DMS153 treated with DMSO at 0.1 percent for 48 hours (cell line): ENCODE measurements around the gene CRYBG2.
A peak's percentile ranks its signal among the peaks of the same experiment; 100 is the strongest.
"Not testable (repeated sequence)": the region's sequence is repeated elsewhere in the genome, so short reads cannot be mapped to it uniquely, and the experiment has no call there.

Experiments
- DNase-seq: peaks from one replicate; lab custom pipeline; 2025; ENCODE audit not compliant: unreplicated experiment; lab: John Stamatoyannopoulos, UW

The CRYBG2 gene

DNA sequence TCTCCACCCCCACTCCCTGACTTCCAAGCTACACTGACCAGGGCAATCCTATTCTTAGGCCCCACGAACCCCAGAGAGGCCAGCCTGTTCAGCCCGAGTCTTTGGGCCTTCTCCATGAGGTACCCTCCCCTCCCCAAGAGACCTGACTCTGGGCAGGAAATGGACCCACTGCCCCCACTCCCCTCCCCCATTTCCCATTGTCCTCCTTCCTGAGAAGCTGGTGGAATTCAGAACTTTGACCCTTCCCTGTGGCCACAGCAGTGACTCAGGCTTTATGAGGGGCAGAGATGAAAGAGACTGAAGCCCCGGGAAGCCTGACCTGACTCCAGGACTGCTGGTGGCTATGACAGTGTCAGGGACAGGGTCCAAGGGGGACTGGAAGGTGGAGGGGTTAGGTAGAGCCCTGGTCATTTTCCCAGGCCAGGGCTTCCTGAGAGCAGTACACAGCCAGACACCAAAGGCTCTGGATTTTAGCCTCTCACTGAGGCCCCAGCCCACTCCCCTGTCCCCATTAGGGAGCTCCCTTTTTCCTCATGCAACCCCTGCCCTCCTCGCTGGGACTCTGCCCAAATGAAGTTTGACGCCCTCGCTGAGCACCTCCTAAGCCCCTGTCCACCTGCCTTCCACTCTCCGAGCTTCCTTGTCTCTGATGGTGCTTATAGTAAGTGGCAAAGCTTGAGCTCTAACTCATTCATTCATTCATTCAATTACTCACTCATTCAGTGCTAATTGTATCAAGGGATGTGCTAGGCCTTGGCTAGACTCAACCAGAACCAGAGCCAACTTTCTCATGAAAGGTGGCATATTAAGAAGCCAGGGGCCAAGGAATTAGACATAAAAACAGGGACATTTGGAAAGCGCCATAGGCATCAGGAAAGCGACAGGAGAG is 3.0 kb downstream of the CRYBG2 start:
- no peak for DNase-seq

DNA sequence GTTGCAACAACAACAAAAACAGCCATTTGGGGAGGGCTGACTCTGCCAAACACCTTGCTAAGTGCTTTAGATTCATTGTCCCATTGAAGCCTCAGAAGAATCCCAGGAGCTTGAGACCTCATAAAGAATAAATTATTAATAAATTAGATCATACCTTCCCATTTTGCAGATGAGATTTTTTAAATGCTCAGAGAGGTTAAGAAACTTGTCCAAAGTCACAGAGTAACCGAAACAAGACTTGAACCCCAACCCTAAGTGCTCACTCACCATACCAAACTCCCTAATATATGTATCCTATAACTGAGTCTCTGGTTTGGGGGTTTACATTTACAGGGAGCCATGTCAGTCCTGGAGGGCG is 3.6 kb downstream of the CRYBG2 start:
- DNase-seq = no peak

DNA sequence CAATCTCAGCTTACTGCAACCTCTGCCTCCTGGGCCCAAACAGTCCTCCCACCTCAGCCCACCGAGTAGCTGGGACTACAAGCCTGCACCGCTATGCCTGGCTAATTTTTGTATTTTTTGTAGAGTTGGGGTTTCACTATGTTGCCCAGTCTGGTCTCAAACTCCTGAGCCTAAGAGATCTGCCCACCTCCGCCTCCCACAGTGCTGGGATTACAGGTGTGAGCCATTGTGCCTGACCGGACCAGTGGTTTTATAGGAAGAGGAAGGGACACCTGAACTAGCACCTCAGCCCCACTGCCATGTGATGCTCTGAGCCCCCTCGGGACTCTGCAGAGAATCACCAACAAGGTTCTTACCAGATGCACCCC is 4.1 kb downstream of the CRYBG2 start:
- no peak for DNase-seq

DNA sequence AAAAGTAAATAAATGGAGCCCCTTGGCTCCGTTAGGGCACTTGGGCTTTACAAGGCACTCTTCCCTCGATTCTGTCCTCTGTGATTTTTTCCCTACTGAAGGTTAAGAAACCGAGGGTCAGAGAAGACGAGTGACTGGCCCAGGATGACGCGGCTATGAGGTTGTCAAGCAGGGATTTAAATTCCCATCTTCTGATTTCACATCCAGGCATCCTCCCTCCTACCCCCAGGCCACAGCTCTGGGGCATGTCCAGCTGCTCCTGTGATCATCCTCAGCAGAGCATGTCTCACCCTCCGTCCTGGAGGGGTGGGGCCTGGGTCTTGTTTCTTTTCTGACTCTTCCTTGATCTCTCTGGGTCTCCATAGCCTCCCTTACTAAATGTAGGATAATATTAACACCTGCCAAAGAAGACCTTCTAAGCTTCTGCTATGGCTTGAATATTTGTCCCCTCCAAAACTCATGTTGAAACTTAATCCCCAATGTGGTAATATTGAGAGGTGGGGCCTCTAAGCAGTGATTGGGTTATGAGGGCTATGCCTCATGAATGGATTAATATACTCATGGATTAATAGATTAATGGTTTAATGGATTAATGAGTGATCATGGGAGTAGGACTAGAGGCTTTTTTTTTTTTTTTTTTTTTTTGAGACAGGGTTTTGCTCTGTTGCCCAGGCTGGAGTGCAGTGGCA is 4.6 kb downstream of the CRYBG2 start:
- no peak for DNase-seq

DNA sequence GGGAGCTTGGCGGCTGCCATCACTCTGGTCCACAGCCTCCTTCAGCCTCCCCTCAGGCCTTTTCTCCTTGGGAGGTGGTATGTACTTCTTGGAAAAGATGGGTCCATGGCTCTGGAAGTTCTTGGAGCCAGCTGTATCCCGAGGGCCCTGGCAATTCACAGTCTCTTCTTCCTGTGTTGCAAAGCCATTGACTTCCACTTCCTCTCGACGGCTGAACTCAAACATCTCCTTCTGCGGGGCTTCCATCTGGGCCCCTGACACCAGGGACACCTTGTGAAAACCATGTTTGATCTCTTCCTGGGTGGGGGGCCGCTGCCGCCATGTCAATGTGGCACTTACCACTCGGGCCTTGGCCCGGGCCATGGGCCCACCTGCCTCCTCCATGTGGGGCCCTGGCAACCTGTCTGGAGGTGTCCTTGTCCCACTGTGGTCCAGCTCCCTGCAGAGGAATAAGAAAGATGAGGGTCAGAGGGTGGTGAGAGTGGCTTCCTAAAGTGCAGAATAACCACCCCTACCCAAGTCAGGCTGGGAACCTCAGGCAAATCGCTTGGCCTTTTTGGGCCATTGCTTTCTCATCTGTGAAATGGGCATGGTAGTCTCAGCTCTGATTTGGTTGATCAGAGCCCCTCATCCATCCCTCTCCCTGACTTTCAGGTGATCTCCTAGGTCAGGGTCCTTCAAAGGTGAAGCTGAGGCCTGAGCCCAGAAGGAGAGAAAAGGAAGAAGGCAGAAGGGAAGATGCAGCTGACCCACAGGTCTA is 7.5 kb downstream of the CRYBG2 start:
- DNase-seq = no peak

DNA sequence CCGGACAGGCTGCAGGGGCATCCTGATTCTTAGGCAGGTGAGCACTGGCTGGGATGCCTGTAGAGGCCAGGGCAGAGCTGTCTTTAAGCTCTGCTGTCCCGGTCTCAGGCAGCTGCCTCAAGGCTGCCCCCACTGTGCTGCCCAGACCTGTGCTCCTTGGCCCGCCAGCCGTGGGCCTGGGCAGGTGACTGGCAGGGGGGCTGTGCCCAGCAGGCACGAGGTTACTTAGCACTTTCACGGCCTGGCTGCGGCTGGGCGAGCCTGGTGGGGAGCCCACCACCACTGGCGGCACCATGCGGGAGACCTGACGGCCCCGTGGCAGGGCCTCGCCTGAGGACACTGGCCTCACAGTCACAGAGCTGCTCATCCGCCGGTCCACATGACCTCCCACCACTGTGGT is 8.2 kb downstream of the CRYBG2 start:
- no peak for DNase-seq

DNA sequence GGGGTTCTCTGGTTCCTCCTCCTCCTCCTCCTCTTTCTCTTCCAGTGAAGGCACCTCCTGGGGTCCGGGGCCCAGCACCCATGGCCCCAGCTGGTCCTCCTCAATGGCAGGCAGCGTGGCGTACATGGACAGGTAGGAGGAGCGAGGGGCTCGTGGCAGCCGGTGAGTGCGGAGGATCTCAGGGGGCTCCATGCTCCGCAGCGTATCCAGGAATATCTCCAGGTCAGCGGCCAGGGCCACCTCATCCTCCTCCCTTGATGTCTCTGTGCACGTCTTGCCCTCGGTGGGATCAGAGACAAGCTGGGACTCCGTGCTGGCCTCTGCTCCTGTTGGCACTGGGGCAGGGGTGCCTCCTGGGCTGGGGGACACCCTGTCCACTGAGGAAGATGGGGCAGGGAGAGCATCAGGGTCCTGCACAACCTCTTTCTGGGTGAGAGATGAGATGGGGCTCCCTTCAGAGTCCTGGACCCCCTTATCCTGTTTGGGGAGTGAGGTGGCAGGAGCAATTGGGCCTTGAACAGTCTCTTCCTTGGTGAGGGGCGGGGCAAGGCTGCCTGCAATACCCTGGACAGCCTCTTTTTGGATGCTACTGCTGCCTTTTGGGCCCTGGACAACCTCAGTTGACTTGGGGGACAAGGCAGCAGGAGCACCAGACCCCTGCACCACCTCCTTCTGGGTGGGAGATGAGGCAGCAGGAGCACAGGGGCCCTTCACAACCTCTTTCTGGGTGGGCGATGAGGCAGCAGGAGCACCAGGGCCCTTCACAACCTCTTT is 9.6 kb downstream of the CRYBG2 start:
- DNase-seq = no peak

DNA sequence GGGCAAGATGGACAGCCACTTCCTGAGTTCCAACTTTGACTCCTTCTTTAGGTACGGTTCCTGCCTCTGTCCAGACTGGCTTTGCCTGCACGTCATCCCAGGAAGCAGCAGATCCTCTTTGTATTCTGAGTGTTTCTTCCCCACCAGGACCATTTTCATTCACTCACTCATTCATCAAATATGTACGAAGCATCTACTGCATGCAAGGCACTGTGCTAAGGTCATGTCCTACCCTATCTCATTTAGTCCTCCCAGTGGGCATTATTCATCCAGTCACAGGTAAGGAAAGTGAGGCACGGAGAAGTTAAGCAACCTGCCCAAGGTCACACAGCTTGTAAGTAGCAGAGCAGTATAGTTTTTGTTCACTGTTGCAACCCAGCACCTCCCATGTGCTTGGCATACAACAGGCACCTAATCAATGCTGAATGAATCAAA is 13.9 kb downstream of the CRYBG2 start:
- no peak for DNase-seq

DNA sequence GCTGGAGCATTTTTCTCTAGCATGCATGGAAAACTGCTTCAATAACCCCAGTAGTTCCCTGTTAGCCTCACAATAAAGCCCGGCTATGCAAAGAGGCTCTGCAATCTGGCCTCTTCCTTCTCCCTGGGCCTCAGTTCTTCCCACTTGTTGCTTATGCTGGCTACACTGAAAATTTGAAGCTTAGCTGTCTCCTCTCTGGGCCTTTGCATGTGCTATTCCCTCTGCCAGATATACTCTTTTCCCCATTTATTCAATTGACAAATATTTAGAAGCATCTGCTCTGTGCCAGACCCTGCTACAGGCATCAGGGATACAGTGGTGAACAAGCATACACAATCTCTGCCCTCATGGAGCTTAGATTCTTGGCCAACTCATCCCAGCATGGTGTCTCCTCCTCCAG is 15.3 kb downstream of the CRYBG2 start:
- no peak for DNase-seq

DNA sequence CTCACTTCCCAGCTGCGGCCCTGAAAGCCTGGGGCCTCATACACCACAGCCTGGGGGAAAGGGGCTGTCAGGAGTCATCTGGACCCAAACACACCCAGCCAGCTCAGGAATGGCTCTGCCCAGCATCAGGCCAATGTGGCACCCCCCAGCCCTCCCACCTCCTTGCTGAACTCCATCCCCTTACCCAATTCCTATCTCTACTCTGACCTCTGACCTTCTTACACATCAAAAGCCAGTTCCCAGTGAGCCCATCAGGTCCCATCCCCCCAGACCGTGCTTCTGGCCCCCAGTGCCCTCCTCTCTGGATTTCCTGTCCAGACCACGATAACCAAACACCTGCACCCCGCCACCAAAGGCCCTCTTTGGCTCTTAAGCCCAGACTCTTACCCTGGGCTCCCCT is 16.3 kb downstream of the CRYBG2 start:
- DNase-seq = no peak

DNA sequence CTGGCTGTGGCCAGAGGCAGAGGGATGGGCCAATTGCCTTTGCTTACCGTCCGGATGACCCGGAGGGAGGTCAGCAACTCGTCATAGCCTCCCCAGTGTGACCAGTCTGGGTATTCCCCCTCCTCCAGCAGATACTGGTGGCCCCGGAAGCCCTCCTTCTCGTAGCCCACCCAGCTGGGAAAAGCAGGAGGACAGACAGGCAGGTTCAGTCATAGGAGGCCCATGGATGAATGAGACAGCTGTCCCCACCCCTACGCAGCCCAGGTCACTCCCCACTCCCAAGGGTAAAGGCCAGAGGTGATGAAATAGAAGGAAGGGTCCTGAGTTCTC is 16.8 kb downstream of the CRYBG2 start:
- DNase-seq = no peak

DNA sequence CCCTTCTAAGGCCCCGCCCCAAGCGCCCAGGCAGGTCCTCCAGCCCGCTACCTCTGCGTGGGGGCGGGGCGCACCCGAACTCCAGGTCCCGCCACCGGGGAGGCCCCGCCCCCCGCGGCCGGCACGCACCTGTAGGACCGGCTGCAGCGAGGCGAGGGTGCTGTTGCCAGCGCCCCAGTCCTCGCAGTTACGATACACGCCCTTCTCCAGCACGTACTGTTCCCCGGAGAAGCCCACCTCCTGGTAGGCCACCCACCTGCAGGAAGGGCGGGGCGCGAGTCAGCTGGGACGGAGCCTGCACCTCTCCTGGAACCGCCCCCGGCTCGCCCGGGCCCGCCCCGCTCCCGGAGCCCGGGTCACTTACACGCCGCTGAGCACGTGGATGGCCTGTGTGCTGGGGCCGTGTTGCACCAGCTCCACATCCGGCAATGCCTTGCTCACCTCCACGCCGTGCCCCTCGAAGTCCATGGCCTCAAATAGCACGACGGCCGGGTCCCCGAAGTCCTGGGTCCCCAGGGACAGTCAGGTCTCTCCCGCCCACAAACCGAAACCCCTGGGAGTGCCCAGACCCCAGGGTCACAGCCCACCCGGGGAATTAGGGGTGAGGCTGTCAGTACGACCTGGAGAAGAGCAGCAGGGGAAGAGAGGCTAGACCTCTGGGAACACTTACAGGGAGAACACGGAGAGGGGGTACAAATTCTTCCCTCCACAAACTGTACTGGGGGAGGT is 17.3 kb downstream of the CRYBG2 start:
- peak; percentile 88 for DNase-seq

DNA sequence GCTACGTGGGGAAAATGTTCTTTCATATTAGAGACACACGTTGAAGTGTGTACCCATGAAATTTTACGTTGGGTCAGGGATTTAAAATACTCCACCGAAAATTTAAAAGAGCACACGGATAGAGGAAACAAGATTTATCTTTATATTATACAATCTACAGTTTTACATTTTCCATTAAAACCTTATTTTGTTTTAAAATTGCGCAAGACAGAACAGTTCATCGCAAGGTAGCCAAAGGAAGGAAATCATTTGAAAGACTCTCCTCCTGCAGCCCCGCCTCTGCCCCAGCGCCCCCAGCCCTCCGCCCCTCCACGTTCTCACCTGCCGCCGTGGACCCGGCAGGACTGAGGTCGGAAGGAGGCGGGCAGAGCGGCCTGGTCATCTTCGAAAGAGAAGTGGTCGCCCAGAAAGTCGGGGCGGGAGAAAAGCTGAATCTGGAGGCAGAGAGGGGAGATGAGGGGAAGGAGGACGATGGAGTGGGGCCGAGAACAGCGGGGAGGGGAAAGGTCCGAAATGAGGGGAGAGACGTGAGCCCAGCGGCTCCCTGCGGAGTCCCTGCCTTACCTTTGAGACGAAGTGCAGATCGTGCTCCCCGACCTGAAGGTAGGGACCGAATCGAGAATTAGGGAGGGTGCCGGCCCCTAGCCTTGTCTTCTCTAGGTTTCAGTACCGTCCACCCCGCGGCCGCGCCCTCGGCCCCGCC is 18.0 kb downstream of the CRYBG2 start:
- peak; percentile 48 for DNase-seq

DNA sequence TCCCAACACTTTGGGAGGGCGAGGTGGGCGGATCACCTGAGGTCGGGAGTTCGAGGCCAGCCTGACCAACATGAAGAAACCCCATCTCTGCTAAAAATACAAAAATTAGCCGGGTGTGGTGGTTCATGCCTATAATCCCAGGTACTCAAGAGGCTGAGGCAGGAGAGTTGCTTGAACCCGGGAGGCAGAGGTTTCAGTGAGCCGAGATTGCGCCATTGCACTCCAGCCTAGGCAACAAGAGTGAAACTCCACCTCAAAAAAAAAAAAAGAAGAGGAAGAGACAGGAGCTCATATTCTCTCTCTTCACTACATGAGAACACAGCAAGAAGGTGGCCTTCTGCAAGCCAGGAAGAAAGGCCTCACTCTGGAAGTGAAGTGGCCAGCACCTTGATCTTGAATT is 20.6 kb downstream of the CRYBG2 start:
- not testable (repeated sequence) for DNase-seq

DNA sequence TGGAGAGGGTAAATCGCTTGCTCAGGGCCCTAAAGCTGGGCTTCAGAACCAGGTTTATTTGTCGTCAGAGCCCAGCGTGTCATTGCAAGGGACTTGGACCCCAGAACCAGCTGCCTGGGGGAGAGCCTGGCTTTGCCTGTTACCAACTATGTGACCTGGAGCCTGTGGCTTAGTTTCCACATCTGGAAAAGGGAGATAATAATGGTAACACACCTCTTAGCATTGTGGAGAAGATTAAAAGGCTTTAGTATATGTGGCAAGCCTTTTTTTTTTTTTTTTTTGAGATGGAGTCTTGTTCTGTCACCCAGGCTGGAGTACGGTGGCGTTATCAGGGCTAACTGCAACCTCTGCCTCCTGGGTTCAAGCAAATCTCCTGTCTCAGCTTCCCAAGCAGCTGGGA is 23.7 kb downstream of the CRYBG2 start:
- DNase-seq = no peak

DNA sequence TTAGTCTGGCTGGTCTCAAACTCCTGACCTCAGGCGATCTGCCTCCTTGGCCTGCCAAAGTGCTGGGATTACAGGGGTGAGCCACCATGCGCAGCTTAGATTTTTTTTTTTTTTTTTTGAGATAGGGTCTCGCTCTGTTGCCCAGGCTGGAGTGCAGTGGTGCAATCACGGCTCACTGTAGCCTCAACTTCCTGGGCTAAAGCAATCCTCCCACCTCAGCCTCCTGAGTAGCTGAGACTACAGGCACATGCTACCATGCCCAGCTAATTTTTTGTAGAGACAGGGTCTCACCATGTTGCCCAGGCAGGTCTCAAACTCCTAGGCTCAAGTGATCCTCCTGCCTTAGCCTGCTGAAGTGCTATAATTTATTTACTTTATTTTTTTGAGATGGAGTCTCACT is 24.6 kb downstream of the CRYBG2 start:
- DNase-seq = not testable (repeated sequence)

DNA sequence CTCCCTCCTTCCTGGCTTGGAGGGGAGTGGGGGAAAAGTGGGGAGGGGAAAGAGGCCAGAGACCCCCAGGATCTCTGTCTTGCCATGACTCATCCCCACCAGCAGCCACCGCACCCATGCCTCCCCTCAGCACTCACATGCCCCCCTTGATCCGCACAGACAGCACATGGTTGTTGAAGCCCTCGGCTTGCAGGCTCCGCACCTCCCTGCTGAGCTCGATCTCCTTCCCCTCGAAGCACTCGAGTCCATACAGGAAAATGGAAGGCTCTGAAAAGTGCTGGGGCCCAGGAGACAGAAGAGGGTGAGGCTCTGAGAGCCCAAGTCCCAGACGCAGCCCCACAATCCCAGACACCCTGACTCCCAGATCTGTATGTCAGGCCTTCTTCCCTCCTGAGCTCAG is 25.3 kb downstream of the CRYBG2 start:
- DNase-seq = no peak

DNA sequence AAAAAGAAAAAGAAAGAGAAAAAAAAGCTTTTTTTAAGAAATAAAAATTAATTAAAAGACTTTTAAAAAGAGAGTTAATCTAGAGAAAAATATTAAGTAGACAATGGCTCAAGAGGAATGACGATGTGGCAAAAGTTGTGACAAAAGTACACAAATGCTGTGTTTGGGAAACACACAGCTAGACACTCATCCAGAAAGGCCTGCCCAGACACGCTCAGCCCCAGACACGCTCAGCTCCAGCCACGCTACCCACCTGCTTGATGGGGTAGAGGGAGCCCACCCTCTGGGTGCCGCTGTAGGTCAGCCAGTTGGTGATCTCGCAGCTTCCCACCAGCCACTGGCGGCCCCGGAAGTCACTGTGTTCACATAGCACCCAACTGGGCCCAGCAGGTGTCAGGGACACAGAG is 26.0 kb downstream of the CRYBG2 start:
- DNase-seq = peak; percentile 71

DNA sequence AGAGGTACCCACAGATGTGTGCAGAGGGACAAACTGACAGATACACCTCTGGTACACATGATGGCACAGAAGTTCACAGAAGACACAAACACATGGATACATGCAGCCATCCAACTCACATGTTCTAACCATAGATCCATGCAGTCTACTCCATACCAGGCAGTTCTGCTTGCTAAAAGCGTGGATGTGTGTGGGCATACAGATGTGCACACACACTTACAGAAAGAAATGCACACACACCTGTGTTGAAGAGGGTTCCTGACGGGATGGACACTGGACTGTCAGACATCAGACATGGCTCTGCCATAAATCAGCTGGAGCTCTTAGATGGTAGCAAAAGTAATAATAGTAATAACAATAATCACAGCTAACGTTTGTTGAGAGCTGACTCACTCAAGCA is 29.4 kb downstream of the CRYBG2 start:
- DNase-seq = no peak

DNA sequence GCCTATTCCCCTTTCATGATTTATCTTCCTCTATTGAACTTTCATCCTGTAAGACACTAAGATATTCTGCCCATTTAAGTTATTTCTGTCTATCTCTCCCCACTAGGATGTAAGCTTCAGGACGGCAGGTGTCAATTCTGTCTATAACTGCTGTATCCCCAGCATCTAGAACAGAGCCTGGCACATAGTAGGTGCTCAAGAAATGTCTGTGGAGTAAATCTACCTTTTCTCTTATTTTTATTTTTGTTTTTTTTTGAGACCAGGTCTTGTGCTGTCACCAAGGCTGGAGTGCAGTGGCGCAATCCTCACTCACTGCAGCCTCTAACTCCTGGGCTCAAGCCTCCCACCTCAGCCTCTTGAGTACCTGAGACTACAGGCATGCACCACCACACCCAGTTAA is 30.5 kb downstream of the CRYBG2 start:
- no peak for DNase-seq
